Measurements from ENCODE around the gene BEND5. TPM values are rescaled to one million over a fixed set of nuclear protein-coding genes. Genes with fewer than 3 reads are reported as not detected.
A peak's percentile ranks its signal among the peaks of the same experiment; 100 is the strongest.

BEND5 gene
- total and polyA plus RNA-seq, 4 donors = 1.3 to 10.1 (median 6.3) TPM

DNA sequence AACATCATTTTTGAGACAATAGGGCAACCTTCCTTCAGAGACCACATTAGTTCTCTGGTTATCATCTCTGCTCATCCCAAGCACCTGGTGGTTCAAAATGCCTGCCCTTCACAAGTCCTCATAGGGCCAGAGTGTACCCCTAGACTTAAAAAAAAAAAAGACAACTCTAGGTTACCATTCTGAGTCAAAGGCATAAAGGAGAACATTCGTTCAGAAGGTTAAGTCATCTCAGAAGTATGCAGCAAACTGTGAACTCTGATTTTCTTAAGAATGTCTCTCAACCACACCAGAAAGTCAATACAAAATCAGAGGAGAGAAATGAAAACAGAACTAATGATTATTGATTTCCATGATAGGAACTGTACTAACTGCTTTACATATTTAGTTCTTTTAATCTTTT is 9.2 kb upstream of the BEND5 start:
- Histone ChIP-seq H3K4me1 (ENCODE audit: control insufficient read depth in 5 of 5, insufficient read depth in 5 of 5, low read length in 5 of 5) (peaks cover 0 to 20% (median 4%) of the 10 kb centered on the region in 5 donors), H3K36me3 (ENCODE audit: control insufficient read depth in 4 of 4, insufficient read depth in 4 of 4, low read length in 4 of 4) (no peaks in the 10 kb centered on the region), H3K27me3 (ENCODE audit: control insufficient read depth in 3 of 3, insufficient read depth in 3 of 3, low read length in 2 of 3) (no peaks in the 10 kb centered on the region), H3K9ac (ENCODE audit: insufficient read depth in 1 of 2, low read length in 2 of 2) (no peak overlapping the region), H3K4me3 (no peak overlapping the region), H3K27ac (ENCODE audit: low read depth in 1 of 2, low read length in 1 of 2) (no peak overlapping the region), H3K9me3 (ENCODE audit: control insufficient read depth in 4 of 4, insufficient read depth in 3 of 4, low read length in 3 of 4) (no peaks in the 10 kb centered on the region)
- no peak for ATAC-seq (ENCODE audit: insufficient read depth, low FRiP score)
- DNase-seq = no peak
- 84 to 86% methylated on average over 1 of the region's 1 CpG for WGBS, 2 donors
- TF ChIP-seq, protein P1, sequence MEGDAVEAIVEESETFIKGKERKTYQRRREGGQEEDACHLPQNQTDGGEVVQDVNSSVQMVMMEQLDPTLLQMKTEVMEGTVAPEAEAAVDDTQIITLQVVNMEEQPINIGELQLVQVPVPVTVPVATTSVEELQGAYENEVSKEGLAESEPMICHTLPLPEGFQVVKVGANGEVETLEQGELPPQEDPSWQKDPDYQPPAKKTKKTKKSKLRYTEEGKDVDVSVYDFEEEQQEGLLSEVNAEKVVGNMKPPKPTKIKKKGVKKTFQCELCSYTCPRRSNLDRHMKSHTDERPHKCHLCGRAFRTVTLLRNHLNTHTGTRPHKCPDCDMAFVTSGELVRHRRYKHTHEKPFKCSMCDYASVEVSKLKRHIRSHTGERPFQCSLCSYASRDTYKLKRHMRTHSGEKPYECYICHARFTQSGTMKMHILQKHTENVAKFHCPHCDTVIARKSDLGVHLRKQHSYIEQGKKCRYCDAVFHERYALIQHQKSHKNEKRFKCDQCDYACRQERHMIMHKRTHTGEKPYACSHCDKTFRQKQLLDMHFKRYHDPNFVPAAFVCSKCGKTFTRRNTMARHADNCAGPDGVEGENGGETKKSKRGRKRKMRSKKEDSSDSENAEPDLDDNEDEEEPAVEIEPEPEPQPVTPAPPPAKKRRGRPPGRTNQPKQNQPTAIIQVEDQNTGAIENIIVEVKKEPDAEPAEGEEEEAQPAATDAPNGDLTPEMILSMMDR (IDR thresholded peaks at IDR 0.05; ENCODE audit: control extremely low read depth, extremely low read depth) = no peak

GRCh38 chr1:48784301-48784700 is 7.6 kb upstream of the BEND5 start:
- H3K27ac ChIP-seq (ENCODE audit: low read depth in 1 of 2, low read length in 1 of 2) = no peak overlapping the region
- DNase-seq (no peak), ATAC-seq (ENCODE audit: insufficient read depth, low FRiP score) (no peak)
- no peak overlapping the region for H3K4me3 ChIP-seq
- no peaks in the 10 kb centered on the region for H3K36me3 ChIP-seq (ENCODE audit: control insufficient read depth in 4 of 4, insufficient read depth in 4 of 4, low read length in 4 of 4)
- peaks cover 0 to 15% (median 0%) of the 10 kb centered on the region in 5 donors for H3K4me1 ChIP-seq (ENCODE audit: control insufficient read depth in 5 of 5, insufficient read depth in 5 of 5, low read length in 5 of 5)
- TF ChIP-seq, protein P1 (IDR thresholded peaks at IDR 0.05; ENCODE audit: control extremely low read depth, extremely low read depth) = no peak
- 90 to 92% methylated on average over 2 of the region's 2 CpGs for WGBS, 2 donors
- H3K9ac ChIP-seq (ENCODE audit: insufficient read depth in 1 of 2, low read length in 2 of 2) = no peak overlapping the region
- H3K27me3 ChIP-seq (ENCODE audit: control insufficient read depth in 3 of 3, insufficient read depth in 3 of 3, low read length in 2 of 3) = no peaks in the 10 kb centered on the region
- H3K9me3 ChIP-seq (ENCODE audit: control insufficient read depth in 4 of 4, insufficient read depth in 3 of 4, low read length in 3 of 4) = no peaks in the 10 kb centered on the region

GRCh38 chr1:48777219-48777895 is 666 bp upstream of the BEND5 start:
- WGBS, 2 donors = 8 to 10% methylated on average over 17 of the region's 17 CpGs
- DNase-seq (peak; percentile 58 to 86 (median 83)), ATAC-seq (ENCODE audit: insufficient read depth, low FRiP score) (no peak)
- Histone ChIP-seq H3K27ac (ENCODE audit: low read depth in 1 of 2, low read length in 1 of 2) (no peak overlapping the region), H3K4me1 (ENCODE audit: control insufficient read depth in 5 of 5, insufficient read depth in 5 of 5, low read length in 5 of 5) (peaks cover 0 to 34% (median 9%) of the 10 kb centered on the region in 5 donors), H3K27me3 (ENCODE audit: control insufficient read depth in 3 of 3, insufficient read depth in 3 of 3, low read length in 2 of 3) (no peaks in the 10 kb centered on the region), H3K9ac (ENCODE audit: insufficient read depth in 1 of 2, low read length in 2 of 2) (peak overlapping the region; percentile 42 to 56), H3K4me3 (peak overlapping the region; percentile 22), H3K36me3 (ENCODE audit: control insufficient read depth in 4 of 4, insufficient read depth in 4 of 4, low read length in 4 of 4) (peaks cover 0 to 5% (median 3%) of the 10 kb centered on the region in 4 donors), H3K9me3 (ENCODE audit: control insufficient read depth in 4 of 4, insufficient read depth in 3 of 4, low read length in 3 of 4) (no peaks in the 10 kb centered on the region)
- TF ChIP-seq, protein P1 (IDR thresholded peaks at IDR 0.05; ENCODE audit: control extremely low read depth, extremely low read depth) = no peak
